Measurements from ENCODE around the gene GPR176.

Gene GPR176

DNA sequence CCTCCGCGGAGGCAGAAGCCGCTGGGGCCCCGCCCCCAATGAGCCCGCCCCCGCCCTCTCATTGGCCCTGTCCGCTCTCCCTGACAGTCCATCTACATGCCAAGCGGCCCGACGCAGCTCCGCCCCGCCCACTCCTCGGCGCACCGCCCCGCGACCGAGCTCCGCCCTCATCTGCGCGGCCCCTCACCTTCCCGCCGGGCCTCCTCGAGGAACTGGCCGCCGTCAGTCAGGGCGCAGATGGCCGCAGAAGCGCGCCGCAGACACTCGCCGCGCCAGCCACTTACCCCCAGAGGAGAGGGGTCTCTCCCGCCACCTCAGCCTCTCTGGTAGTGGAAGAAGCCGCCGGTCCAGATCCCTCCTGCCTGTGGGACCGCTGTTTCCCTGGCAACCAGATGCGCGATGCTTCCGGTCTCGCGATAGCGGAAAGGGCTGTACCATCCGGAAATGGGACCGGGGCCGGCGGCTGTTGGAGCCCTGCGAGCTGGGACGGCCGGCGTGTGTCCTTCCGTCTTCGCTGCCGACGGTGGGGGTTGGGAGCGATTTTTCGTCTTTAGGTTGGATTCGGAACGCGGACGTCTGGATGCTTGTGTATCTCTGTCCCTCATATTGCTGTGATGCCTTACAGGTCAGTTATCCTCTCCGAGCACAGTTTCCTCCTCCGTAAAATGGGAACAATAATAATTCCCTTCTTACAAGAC, 137.5 kb downstream of the GPR176 start, which contains the start of gene FSIP1:
FSIP1 (minus strand) TSS at position 401 of the 698 bp plus-strand sequence. CDS start 6,317 bp downstream, outside the sequence.
- no peak for TF ChIP-seq CTCF (IDR thresholded peaks at IDR 0.05; ENCODE audit: low read depth, low read length)
- DNase-seq (ENCODE audit: extremely low read depth, low read depth) = peak; percentile 90

DNA sequence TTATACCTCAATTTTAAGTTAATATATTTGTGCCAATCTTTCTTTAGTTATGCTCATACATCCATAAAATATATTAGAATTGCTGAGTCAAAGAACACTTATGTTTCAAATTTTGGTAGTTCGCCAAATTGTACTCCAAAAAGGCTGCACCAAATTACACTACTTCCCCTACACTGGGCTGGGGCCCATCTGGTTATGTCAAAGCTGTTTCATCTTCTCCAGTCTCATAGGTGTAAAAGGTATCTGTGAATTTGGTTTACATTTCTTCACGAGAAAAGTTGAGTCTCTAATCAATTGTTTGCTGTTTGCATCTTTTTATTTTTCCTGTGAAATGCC, 138.1 kb downstream of the GPR176 start:
- DNase-seq (ENCODE audit: extremely low read depth, low read depth) = no peak
- TF ChIP-seq CTCF (IDR thresholded peaks at IDR 0.05; ENCODE audit: low read depth, low read length) = no peak

DNA sequence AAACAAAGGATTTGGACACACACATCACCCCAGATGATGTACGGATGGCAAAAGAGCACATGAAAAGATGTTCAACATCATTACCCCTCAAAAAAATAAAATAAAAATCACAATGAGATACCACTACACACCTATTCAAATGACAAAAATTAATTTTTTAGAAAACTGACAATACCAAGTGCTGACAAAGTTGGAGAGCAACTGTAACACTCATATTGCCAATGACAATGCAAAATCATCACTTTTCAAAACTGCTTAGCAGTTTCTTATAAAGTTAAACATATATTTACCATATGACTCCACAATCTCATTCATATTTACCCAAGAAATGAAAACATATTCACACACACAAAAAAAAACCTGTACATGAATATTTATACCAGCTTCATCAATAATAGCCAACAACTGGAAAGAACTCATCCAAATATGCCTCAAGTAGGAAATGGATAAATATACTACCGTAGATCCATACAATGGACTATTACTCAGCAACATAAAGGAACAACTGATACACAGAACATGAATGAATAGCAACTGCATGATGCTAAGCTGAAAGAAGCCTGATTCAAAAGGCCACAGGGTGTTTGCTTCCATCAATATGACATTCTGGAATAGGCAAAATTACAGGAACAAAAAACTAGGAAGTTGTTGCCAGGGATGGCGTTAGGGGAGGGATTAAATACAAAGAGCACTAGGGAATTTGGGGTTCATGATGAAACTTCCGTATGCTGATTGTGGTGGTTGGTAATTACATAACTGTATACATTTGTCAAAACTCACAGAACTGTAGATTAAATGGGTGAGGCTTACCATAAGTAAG, 138.7 kb downstream of the GPR176 start:
- no peak for DNase-seq (ENCODE audit: extremely low read depth, low read depth)
- TF ChIP-seq CTCF (IDR thresholded peaks at IDR 0.05; ENCODE audit: low read depth, low read length) = no peak

DNA sequence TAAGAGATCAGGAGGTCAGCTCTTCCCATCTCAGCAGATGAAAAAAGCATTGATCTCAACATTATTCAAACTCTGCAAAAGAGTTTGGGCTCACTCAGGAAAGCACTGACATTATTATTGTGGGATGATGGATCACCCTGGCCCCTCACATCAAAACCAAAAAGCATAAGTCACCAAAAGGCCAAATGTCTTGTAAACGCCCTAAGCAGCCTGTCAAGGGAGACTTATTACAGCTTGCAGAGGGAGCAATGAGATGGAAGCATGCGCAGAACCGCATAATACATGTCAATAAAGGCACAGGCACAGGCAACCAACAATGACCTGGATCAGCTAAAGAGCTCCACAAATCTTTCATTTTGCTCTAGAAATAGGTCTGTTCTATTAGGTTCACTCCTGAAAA, 142.0 kb downstream of the GPR176 start:
- no peak for DNase-seq (ENCODE audit: extremely low read depth, low read depth)
- no peak for TF ChIP-seq CTCF (IDR thresholded peaks at IDR 0.05; ENCODE audit: low read depth, low read length)

DNA sequence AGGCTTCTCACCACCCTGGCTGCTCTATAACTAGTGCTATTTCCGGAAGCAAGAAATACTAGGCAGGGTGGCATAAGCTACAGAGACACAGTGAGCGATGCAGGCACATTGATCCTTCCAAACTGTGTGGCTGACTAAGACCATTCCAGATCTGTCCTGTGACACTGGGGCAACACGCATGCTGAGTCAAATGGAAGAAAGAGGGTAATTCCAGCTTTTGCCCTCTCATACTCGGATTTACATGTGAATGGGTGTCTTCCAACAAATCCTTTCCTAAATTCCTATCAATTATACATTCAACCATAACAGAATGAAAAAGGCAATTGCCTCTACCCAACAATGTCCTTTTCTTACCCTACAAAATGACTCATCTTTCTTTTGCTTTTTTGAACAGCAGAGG, 142.6 kb downstream of the GPR176 start:
- TF ChIP-seq CTCF (IDR thresholded peaks at IDR 0.05; ENCODE audit: low read depth, low read length) = no peak
- no peak for DNase-seq (ENCODE audit: extremely low read depth, low read depth)

GRCh38 chr15:39776068-39776467, 144.0 kb downstream of the GPR176 start:
- DNase-seq (ENCODE audit: extremely low read depth, low read depth) = no peak
- no peak for TF ChIP-seq CTCF (IDR thresholded peaks at IDR 0.05; ENCODE audit: low read depth, low read length)

GRCh38 chr15:39774688-39775267, 145.3 kb downstream of the GPR176 start:
- no peak for DNase-seq (ENCODE audit: extremely low read depth, low read depth)
- no peak for TF ChIP-seq CTCF (IDR thresholded peaks at IDR 0.05; ENCODE audit: low read depth, low read length)
